HEK293 (cell line): Measurements from ENCODE around the gene WNK3.

Experiments used
- CTCF ChIA-PET: fragments of 350-600 bp; formaldehyde crosslinking; extraction: SDS; loops from one replicate; lab custom pipeline; 2021; ENCODE audit warnings: antibody characterized with exemption; lab: Yijun Ruan, JAX
- POLR2A ChIA-PET: fragments of 300-600 bp; formaldehyde crosslinking; extraction: SDS; loops from one replicate; lab custom pipeline; 2020; ENCODE audit warnings: antibody characterized with exemption, inconsistent platforms; lab: Yijun Ruan, JAX
- H3K27ac ChIP-seq: fragments of 200-500 bp; sonication (Bioruptor generic); 2 replicates; pipeline ENCODE4 v1.5.1; 2014; ENCODE audit warnings: low read depth, low read length, control low read depth, inconsistent platforms; ENCODE audit errors: extremely low read depth
- H3K36me3 ChIP-seq, 2 experiments: fragments of 200-500 bp in 1 of 2; sonication (Bioruptor generic) in 1 of 2; 1 replicate in 1 of 2; 2 replicates in 1 of 2; pipeline ENCODE4 v1.5.1; 2014 to 2017; ENCODE audit warnings: inconsistent platforms in 2 of 2, low read length in 2 of 2; ENCODE audit not compliant: control insufficient read depth in 2 of 2, insufficient read depth in 1 of 2
- H3K4me1 ChIP-seq: fragments of 200-500 bp; sonication (Bioruptor generic); 2 replicates; pipeline ENCODE4 v1.5.1; 2014; ENCODE audit warnings: mild to moderate bottlenecking, low read length, inconsistent platforms; ENCODE audit not compliant: control insufficient read depth, insufficient read depth
- H3K4me3 ChIP-seq: 2 replicates; pipeline ENCODE4 v1.5.1; 2011; ENCODE audit warnings: low read depth, mild to moderate bottlenecking, control low read depth, low read length, moderate library complexity
- H3K9me3 ChIP-seq: fragments of 200-500 bp; sonication (Bioruptor generic); 2 replicates; pipeline ENCODE4 v1.5.1; 2014; ENCODE audit warnings: low read depth, low read length, inconsistent platforms; ENCODE audit not compliant: control insufficient read depth, insufficient read depth
- ATF2 ChIP-seq: fragments of 450-650 bp; formaldehyde crosslinking; IDR thresholded peaks from 2 replicates; pipeline ENCODE4 v1.5.1; 2016; ENCODE audit warnings: missing biosample characterization, missing genetic modification characterization, low read depth
- BCL11A ChIP-seq: fragments of 450-650 bp; formaldehyde crosslinking; IDR thresholded peaks from 2 replicates; pipeline ENCODE4 v1.5.1; 2016; ENCODE audit warnings: low read depth, missing biosample characterization, missing genetic modification characterization
- KLF9 ChIP-seq: fragments of 450-650 bp; formaldehyde crosslinking; IDR thresholded peaks from 2 replicates; pipeline ENCODE4 v1.5.1; 2016; ENCODE audit warnings: missing biosample characterization, missing genetic modification characterization, low read depth
- ZFP3 ChIP-seq: fragments of 450-650 bp; formaldehyde crosslinking; IDR thresholded peaks from 2 replicates; pipeline ENCODE4 v1.5.1; 2016; ENCODE audit warnings: low read depth, missing biosample characterization, missing genetic modification characterization
- ZNF175 ChIP-seq: fragments of 450-650 bp; formaldehyde crosslinking; IDR thresholded peaks from 2 replicates; pipeline ENCODE4 v1.5.1; 2016; ENCODE audit warnings: missing biosample characterization, missing genetic modification characterization
- ZNF19 ChIP-seq: fragments of 450-650 bp; formaldehyde crosslinking; IDR thresholded peaks from 2 replicates; pipeline ENCODE4; 2016; ENCODE audit warnings: missing biosample characterization, missing genetic modification characterization, low read depth
- ZNF23 ChIP-seq: fragments of 450-650 bp; formaldehyde crosslinking; IDR thresholded peaks from 2 replicates; pipeline ENCODE4 v1.5.1; 2016; ENCODE audit warnings: missing biosample characterization, missing genetic modification characterization, borderline replicate concordance
- ZNF426 ChIP-seq: fragments of 450-650 bp; formaldehyde crosslinking; IDR thresholded peaks from 2 replicates; pipeline ENCODE4 v1.5.1; 2017; ENCODE audit warnings: missing biosample characterization, missing genetic modification characterization, mild to moderate bottlenecking, inconsistent platforms, moderate library complexity
- ZNF48 ChIP-seq: fragments of 450-650 bp; formaldehyde crosslinking; IDR thresholded peaks from 2 replicates; pipeline ENCODE4 v1.5.1; 2016; ENCODE audit warnings: missing biosample characterization, missing genetic modification characterization
- ZNF501 ChIP-seq: fragments of 450-650 bp; formaldehyde crosslinking; IDR thresholded peaks from 2 replicates; pipeline ENCODE4 v1.5.1; 2016; ENCODE audit warnings: missing biosample characterization, missing genetic modification characterization
- ZNF585B ChIP-seq: fragments of 450-650 bp; formaldehyde crosslinking; IDR thresholded peaks from 2 replicates; pipeline ENCODE4 v1.5.1; 2016; ENCODE audit warnings: missing biosample characterization, missing genetic modification characterization
- ZNF600 ChIP-seq: fragments of 450-650 bp; formaldehyde crosslinking; IDR thresholded peaks from 2 replicates; pipeline ENCODE4 v1.5.1; 2016; ENCODE audit warnings: missing biosample characterization, missing genetic modification characterization
- ZNF639 ChIP-seq: fragments of 450-650 bp; formaldehyde crosslinking; IDR thresholded peaks from 2 replicates; pipeline ENCODE4 v1.5.1; 2016; ENCODE audit warnings: missing biosample characterization, missing genetic modification characterization
- ZNF664 ChIP-seq: fragments of 450-650 bp; formaldehyde crosslinking; IDR thresholded peaks from 2 replicates; pipeline ENCODE4 v1.5.1; 2016; ENCODE audit warnings: missing biosample characterization, missing genetic modification characterization
- ZNF692 ChIP-seq: fragments of 450-650 bp; formaldehyde crosslinking; IDR thresholded peaks from 2 replicates; pipeline ENCODE4 v1.5.1; 2016; ENCODE audit warnings: missing biosample characterization, missing genetic modification characterization
- TF ChIP-seq, protein P1 (sequence below): fragments of 450-650 bp; formaldehyde crosslinking; IDR thresholded peaks from 2 replicates; pipeline ENCODE4 v1.5.1; 2016; ENCODE audit warnings: missing biosample characterization, missing genetic modification characterization
- TF ChIP-seq, protein P2 (sequence below): fragments of 450-650 bp; formaldehyde crosslinking; IDR thresholded peaks from 2 replicates; pipeline ENCODE4 v1.5.1; 2017; ENCODE audit warnings: missing biosample characterization, missing genetic modification characterization

The WNK3 gene

DNA sequence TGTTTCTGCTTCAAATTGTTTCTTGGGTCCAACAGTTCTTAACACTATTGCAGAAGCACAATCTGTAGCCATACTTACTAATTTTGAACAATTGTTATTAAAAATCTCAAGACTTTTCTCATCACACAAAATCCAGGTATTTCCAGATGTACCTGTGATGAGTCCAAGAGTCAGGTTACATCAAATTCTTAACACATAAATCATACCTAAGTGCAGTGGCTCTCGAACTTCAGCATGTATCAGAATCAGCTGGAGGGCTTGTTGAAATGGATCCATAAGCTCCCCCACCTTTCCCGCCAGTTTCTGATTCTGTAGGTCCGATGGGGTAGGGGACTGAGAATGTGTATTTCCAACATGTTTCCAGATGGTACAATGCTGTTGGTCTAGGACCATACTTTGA lies 185.4 kb downstream of the WNK3 start:
- Histone ChIP-seq H3K36me3 (peaks cover 0 to 22% of the 10 kb centered on the region in 2 experiments; a peak in 2 of 3 replicates), H3K9me3 (no peaks in the 10 kb centered on the region), H3K4me3 (no peak overlapping the region), H3K27ac (no peak overlapping the region), H3K4me1 (no peaks in the 10 kb centered on the region)
- no peak for TF ChIP-seq ZNF692
- TF ChIP-seq ZNF501: no peak
- TF ChIP-seq ZNF585B (tag by site-specific recombination): no peak
- no peak for TF ChIP-seq ZNF175 (tag by site-specific recombination)
- TF ChIP-seq ZNF48: no peak
- no peak for TF ChIP-seq ZNF426 (tag by site-specific recombination)
- TF ChIP-seq ZFP3 (tag by site-specific recombination): no peak
- TF ChIP-seq ZNF664 (tag by site-specific recombination): no peak
- TF ChIP-seq ZNF19 (tag by site-specific recombination): no peak
- no peak for TF ChIP-seq ZNF639
- TF ChIP-seq KLF9: no peak
- TF ChIP-seq BCL11A (tag by site-specific recombination): no peak
- TF ChIP-seq ZNF23 (tag by site-specific recombination): no peak
- TF ChIP-seq, protein P1, sequence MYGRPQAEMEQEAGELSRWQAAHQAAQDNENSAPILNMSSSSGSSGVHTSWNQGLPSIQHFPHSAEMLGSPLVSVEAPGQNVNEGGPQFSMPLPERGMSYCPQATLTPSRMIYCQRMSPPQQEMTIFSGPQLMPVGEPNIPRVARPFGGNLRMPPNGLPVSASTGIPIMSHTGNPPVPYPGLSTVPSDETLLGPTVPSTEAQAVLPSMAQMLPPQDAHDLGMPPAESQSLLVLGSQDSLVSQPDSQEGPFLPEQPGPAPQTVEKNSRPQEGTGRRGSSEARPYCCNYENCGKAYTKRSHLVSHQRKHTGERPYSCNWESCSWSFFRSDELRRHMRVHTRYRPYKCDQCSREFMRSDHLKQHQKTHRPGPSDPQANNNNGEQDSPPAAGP (tag by site-specific recombination): no peak
- CTCF ChIA-PET: interaction anchor here (0.6 to 1.9 kb wide), 2 partner anchors 11 to 64 kb away, joined by 3 to 4 read pairs; no protein-coding TSS in a partner anchor
- POLR2A ChIA-PET: interaction anchor here (1.0 kb wide), 1 partner anchor 11 kb away, joined by 3 read pairs; the partner anchor contains the start of gene FAM120C

GRCh38 chrX:54171527-54172250 lies 186.2 kb downstream of the WNK3 start:
- Histone ChIP-seq H3K27ac (no peak overlapping the region), H3K9me3 (no peaks in the 10 kb centered on the region), H3K36me3 (peaks cover 0 to 16% of the 10 kb centered on the region in 2 experiments; a peak in 2 of 3 replicates), H3K4me1 (no peaks in the 10 kb centered on the region)
- TF ChIP-seq, protein P2, sequence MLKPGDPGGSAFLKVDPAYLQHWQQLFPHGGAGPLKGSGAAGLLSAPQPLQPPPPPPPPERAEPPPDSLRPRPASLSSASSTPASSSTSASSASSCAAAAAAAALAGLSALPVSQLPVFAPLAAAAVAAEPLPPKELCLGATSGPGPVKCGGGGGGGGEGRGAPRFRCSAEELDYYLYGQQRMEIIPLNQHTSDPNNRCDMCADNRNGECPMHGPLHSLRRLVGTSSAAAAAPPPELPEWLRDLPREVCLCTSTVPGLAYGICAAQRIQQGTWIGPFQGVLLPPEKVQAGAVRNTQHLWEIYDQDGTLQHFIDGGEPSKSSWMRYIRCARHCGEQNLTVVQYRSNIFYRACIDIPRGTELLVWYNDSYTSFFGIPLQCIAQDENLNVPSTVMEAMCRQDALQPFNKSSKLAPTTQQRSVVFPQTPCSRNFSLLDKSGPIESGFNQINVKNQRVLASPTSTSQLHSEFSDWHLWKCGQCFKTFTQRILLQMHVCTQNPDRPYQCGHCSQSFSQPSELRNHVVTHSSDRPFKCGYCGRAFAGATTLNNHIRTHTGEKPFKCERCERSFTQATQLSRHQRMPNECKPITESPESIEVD: 0 out of 2 replicates have a peak, but pooled peaks have one; percentile 29
- TF ChIP-seq ATF2 (tag by site-specific recombination) (peak; percentile 83), ZNF600 (no peak)
- TF ChIP-seq, all 188 proteins: peak for 2
- POLR2A ChIA-PET: interaction anchor here (1.0 to 1.4 kb wide), 2 partner anchors 9 to 12 kb away, joined by 3 to 4 read pairs; partner anchors contain the start of gene FAM120C
- CTCF ChIA-PET: interaction anchor here (1.9 kb wide), 1 partner anchor 10 kb away, joined by 4 read pairs; no protein-coding TSS in a partner anchor
- H3K4me3 ChIP-seq: no peak overlapping the region
